Right lobe of liver (tissue), 4 donors: ENCODE data around the gene MYO9A.

Experiments used
- CTCF ChIP-seq, 4 donors: fragments of 200-600 bp in 3 of 4; fragments of 450-650 bp in 1 of 4; IDR thresholded peaks; one replicate each; pipeline versions ENCODE4 v1.5.1 to v1.8.0; 2016 to 2022; ENCODE audit warnings: antibody characterized with exemption in 4 of 4, mild to moderate bottlenecking in 2 of 4
- POLR2A ChIP-seq: fragments of 450-650 bp; IDR thresholded peaks from one replicate; pipeline ENCODE4 v1.6.1; 2017; ENCODE audit warnings: antibody characterized with exemption, mild to moderate bottlenecking
- donor health status: DM: no; HTN: no; CAD: no.
- donor health status: DM: no; HTN: no; CAD: no.
- donor health status: DM: no; HTN: yes; CAD: no.

- TF ChIP-seq CTCF (IDR thresholded peaks at IDR 0.05) (no peak), POLR2A (no peak)
These were observed 336.6 kb downstream of the MYO9A start for GRCh38 chr15:71781179-71781964.
